COLO829 (cell line): ENCODE data around the gene RPL38.

ENCODE experiments used
- DNase-seq: peaks from one replicate; pipeline ENCODE4 v3.0.0; 2012; ENCODE audit warnings: low spot score

RPL38 gene

DNA sequence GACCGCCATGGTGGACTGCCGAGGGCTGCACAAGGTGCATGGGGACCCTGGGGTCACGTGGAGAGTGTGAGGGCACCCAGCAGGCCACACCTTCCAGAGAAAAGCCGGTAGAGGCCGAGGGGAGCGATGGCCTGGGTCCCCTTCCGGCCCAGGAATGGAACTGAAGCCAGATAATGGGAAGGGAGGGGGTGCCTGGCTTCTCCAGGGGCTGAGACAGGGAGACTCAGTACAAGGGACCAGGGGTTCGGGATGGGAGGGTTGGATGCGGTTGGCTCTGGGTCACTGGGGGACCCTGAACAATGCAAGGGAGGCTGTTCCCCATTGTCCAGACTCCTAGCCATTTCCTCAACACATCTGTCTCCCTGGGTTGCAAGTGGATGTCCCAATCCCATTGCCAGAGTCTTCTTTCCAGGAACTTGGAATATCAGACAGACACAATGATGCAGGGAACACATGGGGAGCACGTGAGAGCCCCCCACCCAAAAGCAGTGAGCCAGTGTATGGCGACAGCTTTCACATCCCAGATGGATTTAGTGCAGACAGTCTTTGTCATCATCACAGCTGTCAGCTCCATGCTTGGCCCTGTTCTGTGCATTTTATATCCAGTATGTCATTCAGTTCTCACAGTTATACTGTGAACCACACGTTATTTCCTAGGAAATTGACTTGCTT, 47.0 kb downstream of the RPL38 start:
- no peak for DNase-seq

DNA sequence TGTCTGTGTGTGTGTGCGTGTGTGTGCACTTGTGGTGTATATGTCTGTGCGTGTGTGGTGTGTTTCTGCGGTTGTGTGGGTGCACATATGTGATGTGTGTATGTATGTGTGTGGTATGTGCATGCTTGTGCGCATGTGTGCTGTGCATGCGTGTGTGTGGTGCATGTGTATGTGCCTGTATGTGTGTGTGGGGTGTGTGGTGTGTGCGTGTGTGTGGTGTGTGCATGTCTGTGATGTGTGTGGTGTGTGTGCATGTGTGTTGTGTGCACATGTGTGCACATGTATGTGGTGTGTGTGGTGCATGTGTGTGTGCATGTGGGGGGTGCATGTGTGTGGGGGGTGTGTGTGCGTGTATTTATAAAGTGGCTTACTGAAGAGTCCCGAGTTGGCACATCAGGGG, 47.6 kb downstream of the RPL38 start:
- DNase-seq = no peak

DNA sequence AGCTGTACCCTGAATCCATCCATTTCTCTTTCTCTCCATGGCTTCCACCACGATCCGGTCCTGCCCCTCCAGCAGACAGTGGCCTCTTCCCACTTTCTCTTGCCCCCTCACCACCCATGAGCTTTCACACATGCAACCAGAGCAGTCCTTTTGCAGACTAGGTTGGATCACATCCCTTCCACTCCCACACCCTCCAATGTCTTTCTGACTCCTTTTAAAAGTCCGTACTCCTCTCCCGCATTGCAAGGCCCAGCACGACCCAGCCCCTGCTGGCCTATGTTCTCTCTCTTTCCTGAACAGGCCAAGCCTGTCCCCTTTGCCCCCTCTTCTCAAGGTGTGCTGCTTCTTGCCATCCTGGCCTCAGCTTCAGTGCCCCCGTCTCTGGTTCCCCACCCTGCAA, 48.1 kb downstream of the RPL38 start:
- DNase-seq = no peak

DNA sequence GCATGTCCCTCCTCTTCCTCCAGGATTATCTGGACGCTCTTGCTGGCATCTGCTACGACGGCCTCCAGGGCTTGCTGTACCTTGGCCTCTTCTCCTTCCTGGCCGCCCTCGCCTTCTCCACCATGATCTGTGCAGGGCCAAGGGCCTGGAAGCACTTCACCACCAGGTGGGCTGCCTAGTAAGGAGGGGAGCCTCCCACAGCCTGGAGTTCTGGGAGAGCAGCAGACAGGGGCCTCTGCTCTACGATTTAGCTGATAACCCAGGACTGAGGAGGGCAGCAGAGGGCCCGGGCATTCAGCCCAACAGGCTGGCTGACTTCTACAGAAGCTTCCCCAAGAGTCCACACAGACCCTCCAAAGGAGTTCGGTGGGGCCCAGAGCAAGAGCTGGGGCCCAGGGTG, 48.7 kb downstream of the RPL38 start:
- no peak for DNase-seq

DNA sequence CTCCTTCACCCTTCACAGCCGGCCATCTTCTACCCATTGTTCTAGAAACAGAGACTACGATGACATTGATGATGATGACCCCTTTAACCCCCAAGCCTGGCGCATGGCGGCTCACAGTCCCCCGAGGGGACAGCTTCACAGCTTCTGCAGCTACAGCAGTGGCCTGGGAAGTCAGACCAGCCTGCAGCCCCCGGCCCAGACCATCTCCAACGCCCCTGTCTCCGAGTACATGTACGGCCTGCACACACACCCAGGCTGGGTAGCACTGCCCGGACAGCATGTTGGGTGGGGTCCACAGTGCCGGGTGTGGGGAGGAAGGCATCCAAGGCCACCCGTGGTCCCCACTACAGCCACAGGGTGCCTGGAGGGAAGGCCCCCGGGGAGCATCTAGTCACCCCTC, 49.6 kb downstream of the RPL38 start:
- DNase-seq = no peak

DNA sequence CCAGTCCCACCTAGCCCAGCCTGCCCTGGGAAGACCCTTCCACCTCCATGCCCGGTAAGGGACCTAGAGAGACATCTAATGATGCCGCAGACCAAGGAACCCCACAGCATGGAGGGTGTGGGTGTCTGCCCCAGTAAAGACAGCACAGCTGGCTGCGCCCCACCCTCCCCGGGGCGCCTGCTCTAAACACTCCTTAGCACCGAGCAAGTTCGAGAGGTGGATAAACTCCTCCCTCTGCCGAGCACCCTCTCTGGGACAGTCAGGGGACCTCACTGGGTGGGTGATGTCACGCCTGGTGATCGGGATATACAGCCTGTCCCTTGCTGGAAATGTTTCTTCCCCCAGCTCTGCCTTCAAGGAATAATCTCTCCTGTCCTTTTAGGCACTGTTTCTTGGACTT, 53.8 kb downstream of the RPL38 start:
- DNase-seq = no peak

DNA sequence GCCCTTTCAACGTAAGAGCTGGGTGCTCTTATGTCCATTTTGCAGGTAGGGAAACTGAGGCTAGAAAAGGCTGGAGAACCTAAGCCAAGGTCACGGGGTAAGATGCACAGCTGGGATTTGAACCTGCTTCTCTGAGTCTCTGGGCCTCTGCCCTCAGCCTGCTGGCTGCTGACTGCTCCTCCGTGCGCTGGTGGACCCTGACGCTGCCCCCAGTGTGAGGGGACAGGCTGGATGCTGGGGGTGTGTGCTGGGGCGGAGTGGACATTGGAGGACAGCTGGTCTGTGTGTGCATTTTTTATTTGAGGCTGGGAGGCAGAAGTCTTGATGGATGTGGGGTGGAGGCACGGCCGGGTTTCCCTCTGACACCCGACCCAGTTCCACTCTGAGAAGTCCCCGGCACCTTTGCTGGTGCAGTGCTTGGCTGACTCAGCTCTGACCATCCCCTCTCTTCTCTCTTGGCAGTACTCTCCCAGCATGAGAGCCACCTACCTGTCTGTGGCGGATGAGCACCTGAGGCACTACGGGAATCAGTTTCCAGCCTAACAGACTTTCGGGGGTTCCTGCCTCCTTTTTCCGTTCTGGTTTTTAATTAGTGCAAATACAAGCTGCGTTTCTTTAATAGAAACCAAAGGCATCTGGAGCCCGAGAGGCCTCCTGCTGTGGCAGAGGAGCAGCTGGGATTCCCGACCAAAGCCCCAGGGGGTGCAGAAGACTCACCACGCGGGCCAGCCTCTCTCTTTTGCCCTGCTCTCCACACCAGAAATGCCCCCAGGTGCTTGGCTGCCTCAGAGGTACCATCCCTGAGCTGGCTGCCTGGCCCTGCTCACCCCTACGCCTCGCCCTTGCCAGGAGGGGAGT, 56.4 kb downstream of the RPL38 start:
- no peak for DNase-seq
